HG03066 (cell line): ENCODE results near the gene CSTPP1.
"Not testable (repeated sequence)": the region's sequence is repeated elsewhere in the genome, so short reads cannot be mapped to it uniquely, and the experiment has no call there.

ENCODE experiments used
- ATAC-seq: cut with Tn5 transposase; IDR thresholded peaks from one replicate; pipeline ENCODE4 v1.9.1; 2021; ENCODE audit warnings: low read depth; ENCODE audit not compliant: unreplicated experiment

Gene CSTPP1

GRCh38 chr11:47033439-47033838 is 96.9 kb downstream of the CSTPP1 start:
- ATAC-seq, result no peak

- no peak for ATAC-seq
Observed at GRCh38 chr11:47034091-47034490, 97.5 kb downstream of the CSTPP1 start.

- ATAC-seq, result no peak
Observed at GRCh38 chr11:47035108-47035507, 98.5 kb downstream of the CSTPP1 start.

GRCh38 chr11:47044119-47044518 is 107.6 kb downstream of the CSTPP1 start:
- ATAC-seq, result no peak

- no peak for ATAC-seq
Observed at GRCh38 chr11:47047972-47048371, 111.4 kb downstream of the CSTPP1 start.

GRCh38 chr11:47050284-47050683 is 113.7 kb downstream of the CSTPP1 start:
- ATAC-seq, result no peak

GRCh38 chr11:47051217-47051616 is 114.7 kb downstream of the CSTPP1 start:
- no peak for ATAC-seq

- no peak for ATAC-seq
Observed at GRCh38 chr11:47052165-47052564, 115.6 kb downstream of the CSTPP1 start.

- ATAC-seq, result no peak
Observed at GRCh38 chr11:47052576-47052975, 116.0 kb downstream of the CSTPP1 start.

GRCh38 chr11:47055534-47055933 is 119.0 kb downstream of the CSTPP1 start:
- no peak for ATAC-seq

GRCh38 chr11:47056261-47056915 is 119.8 kb downstream of the CSTPP1 start:
- no peak for ATAC-seq

GRCh38 chr11:47057365-47057764 is 120.8 kb downstream of the CSTPP1 start:
- no peak for ATAC-seq

GRCh38 chr11:47060807-47061206 is 124.2 kb downstream of the CSTPP1 start:
- ATAC-seq, result no peak

- ATAC-seq, result no peak
Observed at GRCh38 chr11:47061429-47062178, 125.0 kb downstream of the CSTPP1 start.

- ATAC-seq, result no peak
Observed at GRCh38 chr11:47062736-47063135, 126.2 kb downstream of the CSTPP1 start.

GRCh38 chr11:47067401-47067800 is 130.8 kb downstream of the CSTPP1 start:
- no peak for ATAC-seq

GRCh38 chr11:47070769-47071168 is 134.2 kb downstream of the CSTPP1 start:
- ATAC-seq, result no peak

GRCh38 chr11:47071341-47071740 is 134.8 kb downstream of the CSTPP1 start:
- no peak for ATAC-seq

GRCh38 chr11:47071791-47072261 is 135.3 kb downstream of the CSTPP1 start:
- no peak for ATAC-seq

GRCh38 chr11:47078751-47079521 is 142.4 kb downstream of the CSTPP1 start:
- ATAC-seq, result no peak

- not testable (repeated sequence) for ATAC-seq
Observed at GRCh38 chr11:47080775-47081174, 144.2 kb downstream of the CSTPP1 start.
